Subcutaneous adipose tissue (tissue), 4 donors: Measurements from ENCODE around the gene TBATA. TPM values are rescaled to one million over a fixed set of nuclear protein-coding genes. Genes with fewer than 3 reads are reported as not detected.

ENCODE experiments used
- CTCF ChIP-seq: fragments of 450-650 bp; IDR thresholded peaks from one replicate; pipeline ENCODE4 v1.5.1; 2016; ENCODE audit warnings: low read depth, mild to moderate bottlenecking, control low read depth, antibody characterized with exemption, moderate library complexity
- total RNA-seq, 4 donors: library from RNA; depleted of rRNA; stranded (reverse); fragments of >200 nt; gene quantifications; one replicate each; pipeline ENCODE4 v1.1.0, GENCODE V29; 2016

TBATA gene
- total RNA-seq, 4 donors from 2014 or later = 1.1 TPM; not detected in 3

- no peak for TF ChIP-seq CTCF
Observed at GRCh38 chr10:70743879-70744278, 41.3 kb downstream of the TBATA start.

- no peak for TF ChIP-seq CTCF
Observed at GRCh38 chr10:70743430-70743788, 41.8 kb downstream of the TBATA start.

- TF ChIP-seq CTCF = no peak
Observed at GRCh38 chr10:70742537-70743429, 42.4 kb downstream of the TBATA start.

GRCh38 chr10:70740406-70741288 lies 44.5 kb downstream of the TBATA start:
- TF ChIP-seq CTCF = no peak

- TF ChIP-seq CTCF = no peak
Observed at GRCh38 chr10:70738761-70739121, 46.4 kb downstream of the TBATA start.

- TF ChIP-seq CTCF = no peak
Observed at GRCh38 chr10:70738006-70738760, 47.0 kb downstream of the TBATA start.
